GM18909 (cell line): ENCODE data around the gene PTPN9.

Source experiments
- ATAC-seq: cut with Tn5 transposase; IDR thresholded peaks from one replicate; pipeline ENCODE4 v1.9.1; 2021; ENCODE audit warnings: mild to moderate bottlenecking; ENCODE audit not compliant: unreplicated experiment, poor library complexity

Gene PTPN9

GRCh38 chr15:75428152-75428551 is 151.0 kb downstream of the PTPN9 start:
- no peak for ATAC-seq

- ATAC-seq: no peak
Observed at GRCh38 chr15:75425966-75426500, 153.1 kb downstream of the PTPN9 start.

GRCh38 chr15:75422554-75422953 is 156.6 kb downstream of the PTPN9 start:
- no peak for ATAC-seq

- no peak for ATAC-seq
Observed at GRCh38 chr15:75420698-75421097, 158.4 kb downstream of the PTPN9 start.

GRCh38 chr15:75416584-75416983 is 162.5 kb downstream of the PTPN9 start:
- ATAC-seq: no peak
